GM12874 (cell line): ENCODE data around the gene NUP62.
A peak's percentile ranks its signal among the peaks of the same experiment; 100 is the strongest.

Source experiments
- TF ChIP-seq, protein P1 (sequence below): IDR thresholded peaks from 2 replicates; pipeline ENCODE4 v1.5.1; 2011; ENCODE audit warnings: low read depth, mild to moderate bottlenecking, control low read depth, low read length, moderate library complexity; ENCODE audit not compliant: insufficient read depth

NUP62 gene

DNA sequence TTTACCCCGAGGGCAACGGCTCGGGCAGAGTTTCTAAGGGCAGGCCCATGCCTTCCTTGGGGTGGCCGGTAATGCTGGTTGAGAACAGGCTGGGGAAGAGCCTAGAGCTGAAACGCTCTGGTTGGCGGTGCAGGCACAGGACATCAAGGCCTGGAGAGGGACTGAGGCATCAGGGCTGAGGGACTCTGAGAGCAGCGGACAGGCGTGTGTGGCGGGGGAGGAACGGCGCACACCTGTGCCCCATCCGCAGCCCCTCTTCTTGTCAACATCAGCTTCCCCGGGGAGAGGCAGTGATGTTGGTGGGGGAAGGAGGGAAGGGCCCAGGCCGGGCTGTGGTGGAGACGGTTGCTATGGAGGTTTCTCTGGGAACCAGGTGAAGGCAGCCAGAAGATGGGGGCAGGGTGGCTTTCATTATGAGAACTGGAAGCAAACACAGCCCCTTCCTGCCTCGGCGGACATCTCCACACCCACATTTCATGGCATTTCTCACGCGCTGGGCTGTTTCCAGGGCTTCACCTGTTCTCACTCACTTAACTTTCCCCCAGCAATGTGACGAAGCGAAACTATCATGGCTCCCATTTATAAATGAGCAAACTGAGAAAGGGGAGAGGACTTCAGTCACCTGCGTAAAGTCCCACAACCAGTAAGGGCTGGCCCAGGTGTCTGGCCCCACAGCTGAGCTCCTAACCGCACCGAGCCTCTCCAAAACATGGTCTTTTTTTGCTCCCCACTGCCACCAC lies 8.5 kb downstream of the NUP62 start:
- TF ChIP-seq, protein P1, sequence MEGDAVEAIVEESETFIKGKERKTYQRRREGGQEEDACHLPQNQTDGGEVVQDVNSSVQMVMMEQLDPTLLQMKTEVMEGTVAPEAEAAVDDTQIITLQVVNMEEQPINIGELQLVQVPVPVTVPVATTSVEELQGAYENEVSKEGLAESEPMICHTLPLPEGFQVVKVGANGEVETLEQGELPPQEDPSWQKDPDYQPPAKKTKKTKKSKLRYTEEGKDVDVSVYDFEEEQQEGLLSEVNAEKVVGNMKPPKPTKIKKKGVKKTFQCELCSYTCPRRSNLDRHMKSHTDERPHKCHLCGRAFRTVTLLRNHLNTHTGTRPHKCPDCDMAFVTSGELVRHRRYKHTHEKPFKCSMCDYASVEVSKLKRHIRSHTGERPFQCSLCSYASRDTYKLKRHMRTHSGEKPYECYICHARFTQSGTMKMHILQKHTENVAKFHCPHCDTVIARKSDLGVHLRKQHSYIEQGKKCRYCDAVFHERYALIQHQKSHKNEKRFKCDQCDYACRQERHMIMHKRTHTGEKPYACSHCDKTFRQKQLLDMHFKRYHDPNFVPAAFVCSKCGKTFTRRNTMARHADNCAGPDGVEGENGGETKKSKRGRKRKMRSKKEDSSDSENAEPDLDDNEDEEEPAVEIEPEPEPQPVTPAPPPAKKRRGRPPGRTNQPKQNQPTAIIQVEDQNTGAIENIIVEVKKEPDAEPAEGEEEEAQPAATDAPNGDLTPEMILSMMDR: no peak

DNA sequence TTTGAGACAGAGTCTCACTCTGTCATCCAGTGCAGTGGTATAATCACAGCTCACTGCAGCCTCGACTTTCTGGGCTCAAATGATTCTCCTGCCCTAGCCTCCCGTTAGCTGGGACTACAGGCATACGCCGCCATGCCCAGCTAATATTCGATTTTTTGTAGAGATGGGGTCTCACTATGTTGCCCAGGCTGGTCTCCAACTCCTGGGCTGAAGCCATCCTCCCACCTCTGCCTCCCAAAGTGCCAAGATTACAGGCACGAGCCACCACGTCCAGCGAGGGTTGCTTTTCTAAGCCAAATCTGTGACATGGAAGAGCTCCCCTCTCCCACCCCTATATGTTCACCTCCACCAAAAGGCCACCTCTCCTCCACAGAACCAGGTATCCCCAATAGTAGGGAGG lies 11.2 kb downstream of the NUP62 start:
- TF ChIP-seq, protein P1: no peak

DNA sequence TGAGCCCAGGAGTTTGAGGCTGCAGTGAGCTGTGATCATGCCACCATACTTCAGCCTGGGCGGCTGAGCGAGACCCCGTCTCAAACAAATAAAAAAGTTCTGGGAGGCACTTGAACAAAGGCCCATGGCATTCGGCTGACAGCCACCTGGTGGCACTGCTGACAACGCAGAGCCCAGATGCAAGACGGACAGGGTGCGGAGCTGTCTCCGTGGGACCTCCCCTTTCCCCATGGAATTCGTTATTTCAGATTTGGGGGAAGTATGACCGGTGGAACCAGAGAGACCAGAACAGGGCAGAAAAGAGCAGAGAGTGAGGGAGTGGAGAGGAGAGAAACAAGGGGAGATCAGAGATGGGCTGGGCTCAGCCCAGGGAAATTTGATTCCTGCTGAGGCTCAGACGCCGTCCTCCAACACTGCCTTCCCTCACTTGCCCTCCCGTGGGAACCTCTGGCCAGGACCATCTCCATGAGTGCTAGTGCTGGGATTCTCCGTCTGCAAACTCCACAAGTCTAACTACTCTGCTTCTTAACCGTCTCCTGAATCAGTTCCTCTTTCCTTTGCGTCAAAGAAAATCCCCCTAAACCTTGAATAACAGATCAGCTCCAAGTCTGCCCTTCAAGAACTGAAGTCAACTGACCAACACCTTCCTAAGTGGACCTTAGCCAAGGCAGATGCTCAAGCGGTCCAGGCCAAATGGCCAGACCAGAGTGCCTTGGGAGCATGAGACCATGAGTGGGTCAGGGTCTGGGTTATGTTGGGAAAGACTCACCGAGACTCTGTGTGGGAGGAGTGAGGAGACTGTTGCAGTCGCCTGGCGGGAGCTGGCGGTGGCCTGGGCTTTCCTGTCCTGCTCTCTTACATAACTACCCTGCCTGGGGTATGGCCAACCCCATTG lies 12.2 kb downstream of the NUP62 start:
- TF ChIP-seq, protein P1: peak; percentile 36

DNA sequence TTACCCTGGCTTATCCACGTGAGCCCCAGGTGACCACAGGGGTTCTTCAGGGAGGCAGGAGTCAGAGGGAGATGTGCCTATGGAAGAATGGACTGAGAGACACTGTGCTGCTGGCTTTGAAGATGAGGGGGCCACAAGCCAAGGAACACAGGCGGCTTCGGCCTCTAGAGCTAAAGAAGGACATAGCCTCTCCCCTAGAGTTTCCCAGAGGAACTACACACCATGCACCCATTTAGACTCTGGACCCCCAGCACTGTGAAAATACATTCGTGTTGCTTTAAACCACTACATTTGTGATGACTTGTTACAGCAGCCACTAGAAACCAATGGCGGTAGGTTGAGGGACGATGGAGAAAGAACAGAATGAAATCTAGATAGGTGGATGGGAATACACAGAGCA lies 14.0 kb downstream of the NUP62 start:
- TF ChIP-seq, protein P1: peak; percentile 36; the same call in 1 of the 2 replicates

DNA sequence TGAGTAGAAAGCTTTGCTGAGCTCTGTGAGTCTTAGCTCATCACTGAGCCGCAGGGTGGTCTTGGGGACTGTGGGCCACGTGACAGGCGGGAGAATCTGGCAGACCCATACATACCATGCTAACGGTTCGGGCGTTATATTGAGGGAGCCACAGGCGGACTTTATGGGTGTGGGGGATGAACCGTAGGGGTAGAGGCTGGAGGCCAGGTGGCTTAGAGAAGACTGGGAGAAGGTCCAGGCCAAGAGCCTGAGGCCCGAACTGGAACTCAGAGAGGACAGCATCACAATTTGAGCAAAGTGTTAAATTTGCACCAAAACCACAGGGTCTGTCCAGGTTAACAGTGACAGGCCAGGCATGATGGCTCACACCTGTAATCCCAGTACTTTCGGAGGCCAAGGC lies 15.6 kb downstream of the NUP62 start:
- TF ChIP-seq, protein P1: no peak

DNA sequence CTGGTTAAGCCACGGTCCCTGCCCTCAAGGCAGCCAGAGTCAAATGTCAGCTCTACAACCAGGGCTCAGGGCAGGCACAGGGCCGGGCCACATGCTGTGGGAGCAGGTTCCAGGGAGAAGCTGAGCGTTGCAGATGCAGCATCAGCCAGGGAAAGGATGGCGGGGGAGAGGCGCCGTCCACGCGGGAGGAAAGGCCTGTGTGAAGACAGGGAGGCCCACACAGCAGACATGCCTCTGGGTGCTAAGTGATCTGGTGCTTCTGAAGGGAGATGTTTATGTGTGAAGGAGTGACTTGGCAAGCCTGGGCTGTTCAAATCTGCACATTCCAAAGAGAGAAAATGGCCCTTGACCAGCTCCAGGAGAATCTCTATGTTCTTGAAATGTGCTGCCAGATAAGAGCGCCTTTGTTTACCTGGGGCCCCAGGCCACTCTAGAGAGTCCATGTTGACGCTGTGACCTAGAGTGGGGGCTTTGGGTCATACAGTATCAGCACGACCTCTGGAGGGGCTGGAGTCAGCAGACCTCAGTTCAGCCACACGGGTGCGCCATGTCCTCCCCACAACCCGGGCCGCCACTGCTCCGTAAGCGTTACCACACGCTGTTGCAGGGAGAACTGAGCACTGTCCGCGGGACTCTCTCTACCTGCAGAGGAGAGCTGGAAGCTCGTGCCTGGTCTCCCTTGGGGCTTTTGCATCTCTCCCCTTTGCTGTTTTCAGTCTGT lies 16.2 kb downstream of the NUP62 start:
- TF ChIP-seq, protein P1: 0 out of 2 replicates have a peak, but pooled peaks have one; percentile 2
